ENCODE measurements around the gene SPOCD1.

Gene SPOCD1

GRCh38 chr1:31799895-31800673 is 15.7 kb downstream of the SPOCD1 start:
- no peak for DNase-seq

DNA sequence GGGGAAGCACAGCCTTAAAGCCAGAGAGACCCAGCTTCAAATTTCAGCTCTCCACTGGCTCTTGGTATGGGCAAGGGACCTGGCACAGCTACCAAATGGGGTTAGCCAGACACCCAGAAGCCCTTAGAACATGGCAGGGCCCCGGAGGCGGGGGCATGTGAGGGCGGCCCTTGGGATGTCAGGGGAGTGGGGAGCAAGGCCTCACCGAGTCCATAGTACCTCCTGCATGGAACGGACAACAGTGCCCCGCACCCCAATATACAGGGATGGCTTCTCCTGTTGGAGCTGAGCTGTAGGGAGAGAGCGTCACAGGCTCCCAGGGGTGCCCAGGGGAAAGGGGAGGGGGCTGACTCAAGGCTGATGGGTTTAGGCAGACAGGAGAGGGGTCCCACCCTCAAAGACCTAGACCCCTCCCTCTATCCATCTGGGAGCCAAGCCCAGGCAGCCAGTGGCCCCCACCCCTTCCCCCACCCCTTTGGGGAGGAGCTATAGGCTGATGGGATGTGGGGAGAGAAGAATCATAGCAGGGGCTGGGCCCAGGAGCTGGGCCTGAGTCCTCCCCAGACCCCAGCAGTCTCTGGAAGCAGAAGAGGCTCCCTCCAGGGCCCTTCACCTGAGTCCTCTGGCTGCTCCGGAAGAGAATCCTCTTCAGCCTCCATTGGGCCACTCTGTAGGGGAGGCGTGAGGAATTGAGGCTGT is 16.5 kb downstream of the SPOCD1 start:
- DNase-seq: no peak

DNA sequence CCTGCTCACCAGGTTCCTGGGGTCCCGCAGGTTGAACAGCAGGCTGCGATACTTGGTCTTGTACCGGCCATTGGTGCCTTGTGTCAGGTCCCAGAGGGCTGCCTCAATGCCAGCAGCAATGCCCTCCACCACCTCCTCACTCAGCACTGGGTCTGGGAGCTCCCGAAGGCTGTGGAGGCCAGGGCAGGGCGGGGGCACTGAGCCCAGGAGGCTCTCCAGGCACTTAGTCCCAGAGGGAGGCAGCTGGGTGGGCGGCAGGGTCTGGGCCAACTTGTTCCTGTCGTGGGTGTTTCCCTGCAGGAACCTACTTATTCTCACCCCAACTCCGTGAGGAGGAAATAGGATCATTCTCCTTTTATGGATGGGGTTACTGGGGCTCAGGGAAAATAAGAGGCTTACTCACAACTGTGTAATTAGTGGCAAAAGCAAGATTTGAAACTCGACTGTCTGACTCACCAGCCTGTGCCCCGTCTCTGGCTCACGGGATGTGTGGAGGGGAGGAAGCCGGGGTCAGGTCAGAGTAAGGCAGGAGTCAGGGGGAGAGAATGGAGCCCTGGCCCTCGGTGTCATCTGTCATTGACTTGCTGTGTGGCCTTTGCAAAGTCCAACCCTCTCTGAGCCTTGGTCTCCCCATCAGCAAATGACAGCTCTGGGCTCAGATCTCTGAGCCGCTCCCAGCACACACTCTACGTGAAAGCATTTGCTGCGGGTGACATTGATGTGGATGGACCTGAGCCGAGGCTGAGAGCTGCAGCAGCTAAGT is 17.2 kb downstream of the SPOCD1 start:
- DNase-seq: no peak

DNA sequence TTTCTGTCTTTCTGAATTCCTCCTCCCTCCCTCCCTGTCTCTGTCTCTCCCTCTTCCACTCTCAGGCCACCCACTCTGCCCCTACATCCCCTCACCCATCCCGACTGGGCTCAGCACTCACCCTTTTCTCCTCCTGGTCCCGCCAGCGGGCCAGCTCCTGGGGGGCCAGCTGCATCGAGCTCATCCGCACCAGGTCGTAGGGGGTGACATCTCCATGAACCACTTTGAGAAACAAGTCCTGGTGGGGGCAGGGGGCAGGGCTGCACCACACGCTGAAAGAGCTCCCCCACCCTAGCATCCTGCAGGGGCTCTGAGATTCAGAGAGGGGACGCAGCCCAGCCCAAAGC is 17.8 kb downstream of the SPOCD1 start:
- DNase-seq: no peak

DNA sequence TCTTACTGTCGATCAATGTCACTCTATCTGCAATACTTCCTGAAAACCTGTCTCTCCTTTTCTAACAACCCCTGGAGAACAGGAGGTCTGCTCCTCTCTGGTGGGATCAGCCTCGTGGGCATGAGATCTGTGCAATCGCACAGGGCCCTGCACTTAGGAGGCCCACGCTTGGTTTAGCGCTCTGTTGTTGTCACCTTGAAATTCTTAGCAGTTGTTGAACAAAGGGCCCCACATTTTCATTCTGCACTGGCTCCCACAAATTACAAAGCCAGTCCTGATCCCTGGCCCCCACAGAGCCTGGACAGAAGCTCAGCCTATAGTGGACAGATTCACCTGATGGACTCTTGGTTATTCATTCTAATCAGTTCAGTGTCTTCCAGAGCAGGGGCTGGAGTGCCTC is 18.6 kb downstream of the SPOCD1 start:
- DNase-seq: no peak

GRCh38 chr1:31796707-31797106 is 19.1 kb downstream of the SPOCD1 start:
- DNase-seq: no peak

GRCh38 chr1:31795801-31796621 is 19.8 kb downstream of the SPOCD1 start:
- no peak for DNase-seq

GRCh38 chr1:31795096-31795675 is 20.6 kb downstream of the SPOCD1 start:
- DNase-seq: no peak

- DNase-seq: no peak
These were observed 22.1 kb downstream of the SPOCD1 start for GRCh38 chr1:31793586-31794285.

GRCh38 chr1:31793086-31793485 is 22.7 kb downstream of the SPOCD1 start:
- no peak for DNase-seq

DNA sequence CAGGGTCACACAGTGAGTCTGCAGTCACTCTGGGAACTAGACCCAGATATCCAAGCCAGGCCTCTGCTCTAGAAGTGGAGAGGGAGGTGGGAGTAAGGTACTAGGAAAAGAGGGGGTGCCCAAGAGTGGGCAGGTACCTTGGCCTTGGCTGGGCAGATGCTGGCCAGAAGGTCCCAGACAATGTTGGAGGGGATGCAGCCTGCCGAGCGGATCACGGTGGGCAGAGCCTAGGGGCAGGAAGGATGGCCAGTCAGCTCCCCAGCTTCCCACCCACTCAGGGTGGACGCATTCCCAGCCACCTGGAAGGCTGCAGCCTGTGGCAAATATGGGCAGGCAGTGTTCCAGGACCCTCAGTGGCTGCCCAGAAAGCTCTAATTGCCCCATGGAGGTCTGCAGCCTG is 23.3 kb downstream of the SPOCD1 start:
- no peak for DNase-seq

GRCh38 chr1:31792116-31792515 is 23.7 kb downstream of the SPOCD1 start:
- no peak for DNase-seq

- DNase-seq: no peak
These were observed 24.5 kb downstream of the SPOCD1 start for GRCh38 chr1:31791131-31791858.

GRCh38 chr1:31790641-31791091 is 25.2 kb downstream of the SPOCD1 start:
- no peak for DNase-seq

- DNase-seq: no peak
These were observed 25.7 kb downstream of the SPOCD1 start for GRCh38 chr1:31790140-31790539.

DNA sequence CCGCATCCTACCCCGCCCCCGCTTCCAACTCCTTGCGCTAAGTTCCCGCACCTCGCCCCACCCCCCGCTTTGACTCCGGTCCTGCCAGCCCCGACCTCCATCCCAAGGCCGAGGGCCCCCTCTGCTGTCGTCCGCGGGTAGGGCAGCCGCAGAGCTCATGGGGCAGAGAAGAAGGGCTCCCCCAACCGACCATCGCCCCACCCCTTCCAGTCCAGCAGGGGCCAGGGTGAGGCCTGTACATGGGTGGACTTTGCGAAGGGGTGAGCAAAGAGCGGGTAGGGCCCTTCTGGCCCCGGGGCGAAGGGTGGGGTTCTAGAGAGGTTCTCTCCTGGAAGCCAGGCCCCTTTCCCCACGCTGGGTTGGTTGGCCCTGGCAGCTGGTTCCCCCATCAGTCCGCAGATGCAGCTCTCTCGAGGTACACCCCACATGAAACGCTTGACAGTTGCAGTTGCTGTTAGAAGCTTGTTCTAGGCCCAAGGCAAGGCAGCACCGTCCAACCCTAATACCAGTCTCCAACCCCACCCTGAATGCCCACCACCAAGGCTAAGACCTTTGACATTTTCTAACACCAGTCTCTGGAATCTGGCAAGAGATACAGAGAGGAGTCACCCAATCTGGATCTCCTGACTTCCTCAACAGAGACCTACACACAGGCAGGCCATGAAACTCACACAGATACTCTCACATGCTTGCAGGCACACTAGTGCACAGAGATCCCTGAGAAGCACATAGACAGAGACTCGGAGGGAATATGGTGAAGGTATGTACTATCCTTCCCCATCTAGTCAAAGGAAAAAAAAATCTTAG is 26.4 kb downstream of the SPOCD1 start:
- peak; percentile 94 for DNase-seq

DNA sequence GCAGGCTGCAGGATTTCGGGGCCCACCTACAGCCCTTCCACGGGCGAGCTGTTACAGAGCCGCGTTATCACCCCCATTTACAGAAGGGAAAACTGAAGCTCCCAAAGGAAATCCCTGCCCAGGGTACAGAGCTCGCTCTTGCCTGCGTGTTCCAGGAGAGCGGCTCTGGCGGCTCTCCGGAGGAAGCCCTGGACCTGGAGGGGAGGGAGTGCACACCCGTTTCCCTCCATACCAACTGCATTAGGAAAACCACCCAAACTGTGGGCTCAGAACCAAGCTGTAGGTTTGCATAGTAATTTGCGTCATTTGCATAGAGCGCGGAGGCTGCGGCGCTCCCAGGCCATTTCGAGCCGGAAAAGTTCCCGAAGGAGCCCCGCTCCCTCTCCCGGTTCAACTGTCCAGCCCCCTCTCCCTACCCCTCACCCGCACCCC is 27.0 kb downstream of the SPOCD1 start:
- DNase-seq: peak; percentile 20

GRCh38 chr1:31788138-31788824 is 27.5 kb downstream of the SPOCD1 start:
- peak; percentile 85 for DNase-seq

GRCh38 chr1:31787786-31788137 is 28.1 kb downstream of the SPOCD1 start:
- DNase-seq: no peak

- no peak for DNase-seq
These were observed 28.6 kb downstream of the SPOCD1 start for GRCh38 chr1:31787261-31787660.

All from effector CD4-positive, alpha-beta T cell (primary cell).